Tibial nerve (tissue), 4 donors: ENCODE measurements around the gene CPXM2.

ENCODE experiments used
- CTCF ChIP-seq, 5 experiments: fragments of 200-600 bp in 3 of 5; fragments of 450-650 bp in 2 of 5; sonication (generic) in 3 of 5; IDR thresholded peaks; one replicate each; pipeline ENCODE4 v1.5.1; 2016 to 2019; ENCODE audit warnings: antibody characterized with exemption in 5 of 5, mild to moderate bottlenecking in 3 of 5, moderate library complexity in 2 of 5
- EP300 ChIP-seq, 2 donors: sonication (generic); formaldehyde crosslinking; IDR thresholded peaks; one replicate each; pipeline ENCODE4 v1.6.1; 2017; ENCODE audit warnings: antibody characterized with exemption in 2 of 2, mild to moderate bottlenecking in 1 of 2

- TF ChIP-seq CTCF (IDR thresholded peaks at IDR 0.05) (no peak), EP300 (IDR thresholded peaks at IDR 0.05) (no peak)
These were observed 93.8 kb downstream of the CPXM2 start for GRCh38 chr10:123797813-123798212.
